HEK293T (cell line): ENCODE data around the gene SLC40A1.

ENCODE experiments used
- CTCF ChIA-PET: fragments of 350-600 bp; formaldehyde crosslinking; extraction: SDS; loops from one replicate; lab custom pipeline; 2021; ENCODE audit warnings: antibody characterized with exemption, inconsistent platforms; lab: Yijun Ruan, JAX
- POLR2A ChIA-PET: fragments of 350-600 bp; formaldehyde crosslinking; extraction: SDS; loops from one replicate; lab custom pipeline; 2020; ENCODE audit warnings: antibody characterized with exemption, inconsistent platforms; lab: Yijun Ruan, JAX
- DNase-seq: peaks from one replicate; pipeline ENCODE4 v3.0.0; 2012; ENCODE audit warnings: mixed read lengths; ENCODE audit errors: extremely low spot score
- ARNT ChIP-seq: fragments of 450-650 bp; IDR thresholded peaks from 2 replicates; pipeline ENCODE4 v1.6.1; 2017; ENCODE audit warnings: mild to moderate bottlenecking
- BHLHE40 ChIP-seq: fragments of 450-650 bp; IDR thresholded peaks from 2 replicates; pipeline ENCODE4 v1.6.1; 2016; ENCODE audit warnings: mild to moderate bottlenecking, moderate library complexity, borderline replicate concordance
- CTBP1 ChIP-seq: fragments of 450-650 bp; IDR thresholded peaks from 2 replicates; pipeline ENCODE4 v1.6.1; 2016; ENCODE audit warnings: borderline replicate concordance
- ELF4 ChIP-seq: fragments of 450-650 bp; IDR thresholded peaks from 2 replicates; pipeline ENCODE4 v1.6.1; 2017; ENCODE audit warnings: antibody characterized with exemption
- FOXA1 ChIP-seq: fragments of 450-650 bp; IDR thresholded peaks from 2 replicates; pipeline ENCODE4 v1.6.1; 2016; ENCODE audit warnings: mild to moderate bottlenecking
- FOXK2 ChIP-seq: fragments of 450-650 bp; IDR thresholded peaks from 2 replicates; pipeline ENCODE4 v1.6.1; 2016; ENCODE audit warnings: mild to moderate bottlenecking
- FOXM1 ChIP-seq: fragments of 450-650 bp; IDR thresholded peaks from 2 replicates; pipeline ENCODE4 v1.6.1; 2017; ENCODE audit warnings: mild to moderate bottlenecking, borderline replicate concordance
- HDGF ChIP-seq: fragments of 450-650 bp; IDR thresholded peaks from 2 replicates; pipeline ENCODE4 v1.6.1; 2017; ENCODE audit warnings: antibody characterized with exemption, borderline replicate concordance
- L3MBTL2 ChIP-seq: fragments of 450-650 bp; conservative IDR thresholded peaks from 2 replicates; pipeline ENCODE4 v1.6.1; 2016; ENCODE audit warnings: mild to moderate bottlenecking
- LEF1 ChIP-seq: fragments of 450-650 bp; IDR thresholded peaks from 2 replicates; pipeline ENCODE4 v1.6.1; 2017; ENCODE audit warnings: mild to moderate bottlenecking, borderline replicate concordance
- NFRKB ChIP-seq: fragments of 450-650 bp; IDR thresholded peaks from 2 replicates; pipeline ENCODE4 v1.6.1; 2016; ENCODE audit warnings: mild to moderate bottlenecking, moderate library complexity
- SP1 ChIP-seq: fragments of 450-650 bp; IDR thresholded peaks from 2 replicates; pipeline ENCODE4 v1.6.1; 2017
- SUZ12 ChIP-seq: fragments of 450-650 bp; IDR thresholded peaks from 2 replicates; pipeline ENCODE4 v1.6.1; 2016; ENCODE audit warnings: mild to moderate bottlenecking
- TARDBP ChIP-seq: fragments of 450-650 bp; IDR thresholded peaks from 2 replicates; pipeline ENCODE4 v1.6.1; 2016
- ZNF384 ChIP-seq: fragments of 450-650 bp; IDR thresholded peaks from 2 replicates; pipeline ENCODE4 v1.6.1; 2016
- TF ChIP-seq, protein P1 (sequence below): fragments of 450-650 bp; IDR thresholded peaks from 2 replicates; pipeline ENCODE4 v1.6.1; 2016

Gene SLC40A1

DNA sequence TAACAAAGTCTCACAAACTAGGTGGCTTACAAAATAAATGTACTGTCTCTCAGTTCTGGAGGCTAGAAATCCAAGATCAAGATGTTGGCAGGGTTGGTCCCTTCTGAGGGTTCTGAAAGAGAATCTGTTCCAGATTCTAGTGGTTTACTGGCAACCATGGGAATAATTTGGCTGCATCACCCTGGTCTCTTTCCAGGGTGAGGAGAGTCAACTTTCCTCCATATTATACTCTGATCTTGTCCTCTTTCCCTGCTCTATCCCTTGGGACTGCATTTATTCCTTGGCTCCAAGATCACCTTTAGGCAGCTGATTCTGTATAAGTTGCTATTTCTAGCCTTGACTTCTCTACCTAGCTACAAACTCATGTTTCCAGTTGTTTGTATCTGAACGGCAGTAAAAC lies 35.2 kb downstream of the SLC40A1 start:
- ChIA-PET CTCF (no interaction called here), POLR2A (no interaction called here)
- DNase-seq: no peak
- TF ChIP-seq ZNF384: no peak
- TF ChIP-seq SP1: no peak
- no peak for TF ChIP-seq ARNT
- TF ChIP-seq ELF4: no peak
- TF ChIP-seq HDGF: no peak
- TF ChIP-seq FOXM1: no peak
- no peak for TF ChIP-seq BHLHE40
- no peak for TF ChIP-seq SUZ12
- TF ChIP-seq LEF1: no peak
- no peak for TF ChIP-seq NFRKB
- TF ChIP-seq FOXA1: no peak
- no peak for TF ChIP-seq TARDBP
- TF ChIP-seq L3MBTL2: no peak
- TF ChIP-seq, protein P1, sequence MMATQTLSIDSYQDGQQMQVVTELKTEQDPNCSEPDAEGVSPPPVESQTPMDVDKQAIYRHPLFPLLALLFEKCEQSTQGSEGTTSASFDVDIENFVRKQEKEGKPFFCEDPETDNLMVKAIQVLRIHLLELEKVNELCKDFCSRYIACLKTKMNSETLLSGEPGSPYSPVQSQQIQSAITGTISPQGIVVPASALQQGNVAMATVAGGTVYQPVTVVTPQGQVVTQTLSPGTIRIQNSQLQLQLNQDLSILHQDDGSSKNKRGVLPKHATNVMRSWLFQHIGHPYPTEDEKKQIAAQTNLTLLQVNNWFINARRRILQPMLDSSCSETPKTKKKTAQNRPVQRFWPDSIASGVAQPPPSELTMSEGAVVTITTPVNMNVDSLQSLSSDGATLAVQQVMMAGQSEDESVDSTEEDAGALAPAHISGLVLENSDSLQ: no peak
- TF ChIP-seq FOXK2: no peak

DNA sequence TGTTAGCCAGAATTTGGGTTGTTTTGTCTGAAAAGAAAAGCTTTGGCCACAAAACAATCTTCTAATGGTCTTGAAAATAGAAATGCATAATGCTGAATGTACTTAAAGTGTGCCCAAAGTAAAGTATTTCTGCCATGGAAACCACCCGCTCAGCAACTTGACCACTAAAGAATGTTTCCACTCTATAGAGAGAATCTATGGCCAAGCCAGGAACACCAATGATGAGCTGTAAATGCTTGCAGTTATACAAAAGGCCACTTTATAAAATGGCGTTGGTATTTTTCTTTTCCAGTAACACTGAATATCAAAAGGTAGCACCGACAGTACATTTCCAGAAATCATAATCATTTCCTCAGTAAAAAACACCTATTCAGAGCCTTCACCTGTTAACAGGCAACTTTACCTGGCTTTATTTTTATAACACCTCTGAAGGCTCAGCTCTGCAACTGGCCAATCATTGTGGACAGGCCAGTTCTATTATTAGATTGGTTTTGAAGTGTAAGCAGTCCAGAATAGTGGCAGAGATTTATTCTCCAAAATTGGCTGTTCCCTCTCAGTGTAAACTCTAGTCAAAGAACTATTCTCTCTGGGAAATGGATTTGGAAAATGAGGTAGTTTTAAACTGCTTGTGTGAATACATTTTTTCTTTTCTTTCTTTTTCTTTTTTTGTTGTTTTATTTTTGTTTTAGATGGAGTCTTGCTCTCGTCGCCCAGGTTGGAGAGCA lies 36.1 kb downstream of the SLC40A1 start:
- no peak for DNase-seq
- ChIA-PET POLR2A (no interaction called here), CTCF (no interaction called here)
- TF ChIP-seq ELF4: no peak
- TF ChIP-seq FOXM1: no peak
- no peak for TF ChIP-seq HDGF
- TF ChIP-seq CTBP1: no peak
- no peak for TF ChIP-seq LEF1

DNA sequence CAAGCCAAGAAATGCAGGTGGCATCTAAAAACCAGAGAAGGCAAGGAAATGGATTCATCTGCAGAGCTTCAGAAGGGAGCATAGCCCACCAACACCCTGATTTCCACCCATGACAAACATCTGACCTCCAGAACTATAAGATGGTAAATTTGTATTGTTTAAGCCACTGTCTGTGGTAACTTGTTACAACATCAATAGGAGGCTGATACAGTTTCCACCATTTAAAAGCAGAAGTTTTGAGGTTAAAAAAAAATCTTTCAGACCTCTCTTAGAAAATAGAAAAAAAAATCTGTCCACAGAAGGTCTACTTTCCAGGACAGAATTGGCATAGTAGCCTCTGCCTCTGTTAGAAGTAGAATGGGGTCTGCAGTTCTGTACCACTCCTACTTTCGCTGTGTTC lies 37.2 kb downstream of the SLC40A1 start:
- POLR2A ChIA-PET: no interaction called here
- TF ChIP-seq NFRKB: no peak
- TF ChIP-seq FOXK2: no peak
- CTCF ChIA-PET: no interaction called here
- DNase-seq: no peak

DNA sequence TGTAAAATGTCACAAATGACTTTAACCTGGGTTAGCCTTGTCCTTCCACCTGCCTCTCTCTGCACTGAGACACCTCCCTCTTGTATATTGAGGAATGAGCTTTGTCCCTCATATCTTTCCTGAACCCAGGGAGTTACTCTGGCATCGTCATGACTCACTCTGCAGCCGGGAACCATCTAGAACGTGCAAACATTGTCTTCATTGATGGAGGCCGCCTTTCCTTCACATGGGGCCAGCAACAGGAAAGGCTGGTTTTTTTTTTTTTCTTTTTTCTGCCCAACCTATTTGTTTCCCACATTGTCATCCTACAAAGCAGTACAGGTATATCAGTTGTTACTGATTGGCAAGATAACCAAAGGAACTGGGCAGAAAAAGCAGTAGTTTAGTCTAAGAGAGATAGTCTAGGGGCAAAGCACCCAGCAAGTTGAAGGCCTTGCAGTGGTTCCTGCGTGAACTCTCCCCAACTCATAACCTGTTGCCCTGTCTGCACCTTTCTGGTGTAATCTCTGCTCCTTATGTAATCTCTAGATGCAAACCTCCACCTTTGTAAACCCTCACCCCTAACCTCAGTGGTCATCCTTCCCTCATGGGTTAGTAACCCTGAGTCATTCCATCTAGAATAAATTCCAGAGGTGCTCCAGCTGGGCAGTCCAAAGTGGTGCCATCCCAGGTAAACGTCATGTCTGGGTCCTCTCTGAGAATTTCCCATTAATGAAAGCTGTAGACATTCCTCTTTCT lies 38.3 kb downstream of the SLC40A1 start:
- CTCF ChIA-PET: no interaction called here
- TF ChIP-seq SP1 (no peak), LEF1 (no peak), FOXA1 (no peak)
- POLR2A ChIA-PET: no interaction called here
- DNase-seq: no peak

DNA sequence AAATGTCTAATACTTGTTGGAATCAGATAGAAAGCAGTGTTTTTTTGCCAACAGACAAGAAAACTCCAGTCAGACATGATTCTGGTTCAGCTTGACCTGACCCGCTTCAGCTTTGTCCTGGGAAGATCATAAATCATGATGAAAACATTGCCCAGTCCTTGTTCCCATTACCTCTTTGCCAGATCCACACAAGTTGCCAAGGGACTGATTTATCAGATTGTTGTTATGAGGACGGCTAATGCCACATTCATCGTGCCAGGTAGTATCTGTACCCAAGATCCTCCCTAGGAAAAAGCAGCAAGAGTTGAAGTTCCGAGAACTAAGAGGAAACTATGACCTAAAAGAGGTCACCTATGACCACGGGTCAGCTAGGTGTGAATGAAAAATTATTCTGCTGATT lies 39.0 kb downstream of the SLC40A1 start:
- CTCF ChIA-PET: no interaction called here
- DNase-seq: no peak
- no peak for TF ChIP-seq ELF4
- TF ChIP-seq BHLHE40: no peak
- TF ChIP-seq, protein P1: no peak
- TF ChIP-seq FOXA1: no peak
- no peak for TF ChIP-seq ZNF384
- no peak for TF ChIP-seq NFRKB
- no peak for TF ChIP-seq HDGF
- TF ChIP-seq SUZ12: no peak
- TF ChIP-seq TARDBP: no peak
- no peak for TF ChIP-seq FOXK2
- no peak for TF ChIP-seq ARNT
- POLR2A ChIA-PET: no interaction called here

DNA sequence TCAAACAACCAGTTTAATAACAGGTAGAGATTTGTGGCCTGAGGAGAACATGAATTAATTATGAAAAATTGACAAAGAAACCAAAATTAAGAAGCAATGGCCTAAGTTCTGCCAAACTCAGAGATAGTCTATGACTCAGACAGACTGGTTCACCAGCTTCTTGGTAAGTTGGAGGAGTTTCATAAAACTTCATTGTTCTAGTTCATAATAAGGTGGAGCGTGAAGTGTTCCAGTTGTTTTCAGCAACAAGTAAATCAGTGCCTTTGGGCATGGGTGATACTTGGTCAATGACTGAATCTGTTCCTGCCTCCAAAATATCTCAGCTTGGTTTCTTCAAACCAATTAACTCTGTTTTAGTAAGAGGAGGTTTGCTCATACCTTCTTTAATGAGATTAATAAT lies 40.0 kb downstream of the SLC40A1 start:
- no peak for DNase-seq
- ChIA-PET POLR2A (no interaction called here), CTCF (no interaction called here)
- TF ChIP-seq NFRKB (no peak), FOXA1 (no peak), ZNF384 (no peak), SUZ12 (no peak)

DNA sequence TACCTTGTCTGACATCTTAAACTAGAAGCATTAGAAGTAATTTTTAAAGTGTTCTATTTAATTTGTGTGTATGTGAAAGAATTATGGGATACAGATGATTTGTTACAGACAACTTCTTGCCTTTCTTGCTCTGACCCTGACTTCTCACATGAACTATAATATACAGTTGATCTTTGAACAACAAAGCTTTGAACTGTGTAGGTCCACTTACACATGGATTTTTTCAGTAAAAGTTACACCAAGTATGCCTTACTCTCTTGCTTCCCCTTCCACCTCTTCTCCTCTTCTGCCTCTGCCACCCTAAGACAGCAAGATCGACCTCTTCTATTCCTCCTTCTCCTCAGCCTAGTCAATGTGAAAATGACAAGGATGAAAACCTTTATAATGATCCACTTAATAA lies 42.2 kb downstream of the SLC40A1 start:
- TF ChIP-seq FOXA1 (no peak), CTBP1 (no peak), ZNF384 (no peak), SUZ12 (no peak), SP1 (no peak), TARDBP (no peak), ELF4 (no peak), L3MBTL2 (no peak), FOXM1 (no peak), LEF1 (no peak), ARNT (no peak), BHLHE40 (no peak), HDGF (no peak), FOXK2 (no peak), NFRKB (no peak)
- TF ChIP-seq, protein P1: no peak
- no peak for DNase-seq
- ChIA-PET CTCF (no interaction called here), POLR2A (no interaction called here)
